ENCODE data around the gene MGLL.

DNA sequence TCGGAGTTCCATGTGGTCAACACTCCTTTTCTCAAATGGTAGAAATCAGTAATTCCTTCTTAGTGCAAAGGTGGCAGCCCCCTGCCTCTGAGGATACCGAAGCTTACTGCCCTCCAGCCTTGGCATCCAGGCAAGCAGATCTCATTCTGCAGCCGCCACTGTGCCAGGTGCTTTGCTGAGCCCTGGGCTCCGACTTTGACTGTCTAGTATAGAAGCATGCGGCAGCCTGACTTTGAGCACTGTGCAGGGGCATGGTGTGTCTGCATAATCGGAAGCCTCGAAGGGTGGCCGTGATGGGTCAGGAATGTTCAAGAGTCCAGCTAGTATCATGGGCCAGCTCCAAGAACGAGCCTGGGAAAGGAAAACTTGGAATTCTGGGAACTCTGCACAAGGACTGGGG lies 109.9 kb downstream of the MGLL start:
- TF ChIP-seq, protein P1, sequence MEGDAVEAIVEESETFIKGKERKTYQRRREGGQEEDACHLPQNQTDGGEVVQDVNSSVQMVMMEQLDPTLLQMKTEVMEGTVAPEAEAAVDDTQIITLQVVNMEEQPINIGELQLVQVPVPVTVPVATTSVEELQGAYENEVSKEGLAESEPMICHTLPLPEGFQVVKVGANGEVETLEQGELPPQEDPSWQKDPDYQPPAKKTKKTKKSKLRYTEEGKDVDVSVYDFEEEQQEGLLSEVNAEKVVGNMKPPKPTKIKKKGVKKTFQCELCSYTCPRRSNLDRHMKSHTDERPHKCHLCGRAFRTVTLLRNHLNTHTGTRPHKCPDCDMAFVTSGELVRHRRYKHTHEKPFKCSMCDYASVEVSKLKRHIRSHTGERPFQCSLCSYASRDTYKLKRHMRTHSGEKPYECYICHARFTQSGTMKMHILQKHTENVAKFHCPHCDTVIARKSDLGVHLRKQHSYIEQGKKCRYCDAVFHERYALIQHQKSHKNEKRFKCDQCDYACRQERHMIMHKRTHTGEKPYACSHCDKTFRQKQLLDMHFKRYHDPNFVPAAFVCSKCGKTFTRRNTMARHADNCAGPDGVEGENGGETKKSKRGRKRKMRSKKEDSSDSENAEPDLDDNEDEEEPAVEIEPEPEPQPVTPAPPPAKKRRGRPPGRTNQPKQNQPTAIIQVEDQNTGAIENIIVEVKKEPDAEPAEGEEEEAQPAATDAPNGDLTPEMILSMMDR (IDR thresholded peaks at IDR 0.05) = no peak
- TF ChIP-seq POLR2A (IDR thresholded peaks at IDR 0.05) = no peak
- no peak for TF ChIP-seq POLR2AphosphoS5 (IDR thresholded peaks at IDR 0.05)
- no peak for TF ChIP-seq EP300 (IDR thresholded peaks at IDR 0.05)

All from suprapubic skin (tissue), 4 donors.